Lower leg skin (tissue), 3 donors: ENCODE results near the gene LASP1NB.

ENCODE experiments used
- CTCF ChIP-seq, 3 donors: fragments of 450-650 bp; IDR thresholded peaks; one replicate each; pipeline ENCODE4 v1.5.1; 2016; ENCODE audit warnings: antibody characterized with exemption in 3 of 3, mild to moderate bottlenecking in 3 of 3, moderate library complexity in 2 of 3
- POLR2A ChIP-seq, 2 donors: fragments of 450-650 bp; IDR thresholded peaks; one replicate each; pipeline ENCODE4 v1.6.1; 2016 to 2017; ENCODE audit warnings: antibody characterized with exemption in 2 of 2, mild to moderate bottlenecking in 1 of 2, moderate library complexity in 1 of 2

- no peak for TF ChIP-seq CTCF (IDR thresholded peaks at IDR 0.05)
- TF ChIP-seq POLR2A (IDR thresholded peaks at IDR 0.05): no peak
Measured at GRCh38 chr17:38886643-38887010, 38.8 kb upstream of the LASP1NB start.
